GM12878 (cell line): ENCODE data around the gene SDCCAG8. TPM values are rescaled to one million over a fixed set of nuclear protein-coding genes. Genes with fewer than 3 reads are reported as not detected.

Experiments used
- ATAC-seq: fragments of 200-7000 bp; cut with Tn5 transposase; 3 replicates; pipeline ENCODE4 v1.9.1; 2020; ENCODE audit warnings: mild to moderate bottlenecking, moderate library complexity
- BruUV-seq: library from RNA; stranded (reverse); fragments of 400-500 nt; replicated peaks from 2 replicates; lab custom pipeline; 2021; lab: Mats Ljungman, UMichigan
- CTCF ChIA-PET: fragments of 300-600 bp; sonication (Branson Sonifier 250); formaldehyde crosslinking; extraction: SDS; loops from one replicate; lab custom pipeline; 2021; ENCODE audit warnings: inconsistent platforms; lab: Yijun Ruan, JAX
- POLR2A ChIA-PET: fragments of 350-600 bp; formaldehyde crosslinking; extraction: SDS; loops from one replicate; lab custom pipeline; 2021; ENCODE audit warnings: inconsistent platforms; lab: Charles Lee
- RAD21 ChIA-PET: fragments of 300-600 bp; sonication (Branson Sonifier 250); formaldehyde crosslinking; loops from one replicate; lab custom pipeline; 2023; ENCODE audit warnings: antibody characterized with exemption; ENCODE audit not compliant: unreplicated experiment; lab: Charles Lee
- SMC1A ChIA-PET: fragments of 300-600 bp; sonication (Branson Sonifier 250); formaldehyde crosslinking; loops from one replicate; lab custom pipeline; 2023; ENCODE audit not compliant: unreplicated experiment, uncharacterized antibody; lab: Charles Lee
- DNase-seq: peaks from one replicate; pipeline ENCODE4 v3.0.0-alpha.2; 2011; ENCODE audit warnings: low read depth, low spot score
- FAIRE-seq: peaks from 3 replicates; lab custom pipeline; 2011; peaks lifted over from hg19 to GRCh38; lab: Jason Lieb, UNC
- H2AFZ ChIP-seq: 2 replicates; pipeline ENCODE4 v1.6.0; 2011; ENCODE audit warnings: low read depth, low read length, control low read depth; ENCODE audit not compliant: control insufficient read depth
- H3K27ac ChIP-seq: 2 replicates; pipeline ENCODE4 v1.5.1; 2011; ENCODE audit warnings: control low read depth; ENCODE audit not compliant: control insufficient read depth, insufficient read depth
- H3K27me3 ChIP-seq, 2 experiments: replicated peaks in 1 of 2; 2 replicates each; pipeline versions ENCODE4 v1.6.0 to v1.6.1; 2011; ENCODE audit warnings: low read length in 1 of 2; ENCODE audit not compliant: control insufficient read depth in 2 of 2, insufficient read depth in 2 of 2
- H3K36me3 ChIP-seq, 2 experiments: 2 replicates each; pipeline ENCODE4 v1.5.1; 2011; ENCODE audit warnings: low read length in 1 of 2; ENCODE audit not compliant: control insufficient read depth in 2 of 2, insufficient read depth in 2 of 2
- H3K4me1 ChIP-seq: 2 replicates; pipeline ENCODE4 v1.6.1; 2011; ENCODE audit warnings: mild to moderate bottlenecking, low read length, moderate library complexity, mixed read lengths; ENCODE audit not compliant: control insufficient read depth, insufficient read depth
- H3K4me2 ChIP-seq: 2 replicates; pipeline ENCODE4 v1.6.0; 2011; ENCODE audit warnings: control low read depth; ENCODE audit not compliant: control insufficient read depth, insufficient read depth
- H3K4me3 ChIP-seq: fragments of 200-600 bp; sonication (generic); 2 replicates; pipeline ENCODE4 v1.5.1; 2016
- H3K79me2 ChIP-seq: 2 replicates; pipeline ENCODE4 v1.6.0; 2011; ENCODE audit warnings: low read length; ENCODE audit not compliant: control insufficient read depth, insufficient read depth
- H3K9ac ChIP-seq: 2 replicates; pipeline ENCODE4 v1.8.0; 2011; ENCODE audit warnings: low read length, control low read depth, mixed read lengths; ENCODE audit not compliant: control insufficient read depth, insufficient read depth
- H3K9me3 ChIP-seq: replicated peaks from 3 replicates; pipeline ENCODE4 v1.5.1; 2011; ENCODE audit warnings: mild to moderate bottlenecking, low read length; ENCODE audit not compliant: control insufficient read depth, insufficient read depth
- H4K20me1 ChIP-seq: 2 replicates; pipeline ENCODE4 v1.6.0; 2011; ENCODE audit not compliant: control insufficient read depth, insufficient read depth
- EP300 ChIP-seq, 2 experiments: fragments of 150-350 bp in 1 of 2; IDR thresholded peaks; 2 replicates each; pipeline ENCODE4 v1.6.1; 2011 to 2012; ENCODE audit warnings: low read depth in 2 of 2, low read length in 2 of 2, borderline replicate concordance in 1 of 2, improper control_type of control experiment in 1 of 2, inconsistent platforms in 1 of 2; ENCODE audit not compliant: control insufficient read depth in 1 of 2
- POLR2AphosphoS5 ChIP-seq: IDR thresholded peaks from 2 replicates; pipeline ENCODE4 v1.6.1; 2011; ENCODE audit warnings: mild to moderate bottlenecking, low read length, inconsistent platforms
- RFX5 ChIP-seq: IDR thresholded peaks from 2 replicates; pipeline ENCODE4 v1.6.1; 2011; ENCODE audit warnings: low read depth, low read length, improper control_type of control experiment
- WGBS: methylation state at CpG from one replicate; pipeline ENCODE4 v1.1.6; 2016; ENCODE audit warnings: low lambda C conversion rate; ENCODE audit not compliant: insufficient replicate concordance, insufficient coverage; ENCODE audit errors: missing lambda C conversion rate; 5-methylcytosine and 5-hydroxymethylcytosine counted together
- in situ Hi-C: fragments of 300-500 bp; cut with MboI; formaldehyde crosslinking; loops from 9 replicates; pipeline ENCODE4 v1.14.3; 2018; ENCODE audit warnings: mixed read lengths
- intact Hi-C: fragments of 100-400 bp; cut with micrococcal nuclease; formaldehyde crosslinking; loops from one replicate; pipeline ENCODE4 v1.14.2; 2022; ENCODE audit not compliant: unreplicated experiment
- polyA plus RNA-seq, 11 experiments: library from polyadenylated mRNA; depleted of rRNA in 4 of 11; unstranded in 6 of 11; stranded (reverse) in 5 of 11; fragments of >200 nt; fragmentation: Nextera tagmentation in 4 of 11; fragmentation: Illumina TruSeq in 1 of 11; extraction: Ambion mirVana in 4 of 11; extraction: Trizol in 1 of 11; gene quantifications; 1 replicate in 1 of 11; 2 replicates in 10 of 11; pipeline versions ENCODE4 v1.2.1 to v1.2.3, GENCODE V29; 2011 to 2016; ENCODE audit warnings: inconsistent platforms in 2 of 11, missing spikeins in 2 of 11, low read depth in 1 of 11
- total RNA-seq, 4 experiments: library from RNA; depleted of rRNA in 3 of 4; stranded (reverse); fragments of >200 nt in 3 of 4; fragmentation: Illumina TruSeq in 1 of 4; extraction: Trizol in 1 of 4; gene quantifications; 2 replicates each; pipeline versions ENCODE4 v1.2.1 to v1.2.3, GENCODE V29; 2013 to 2021
- TF ChIP-seq, protein P1 (sequence below): fragments of 150-350 bp; IDR thresholded peaks from 2 replicates; pipeline ENCODE4 v1.6.1; 2014; ENCODE audit warnings: mild to moderate bottlenecking, low read depth, low read length
- TF ChIP-seq, protein P2 (sequence below): IDR thresholded peaks from 2 replicates; pipeline ENCODE4 v1.6.1; 2011; ENCODE audit warnings: borderline replicate concordance, low read depth, mild to moderate bottlenecking, moderate library complexity, mixed read lengths, low read length; ENCODE audit not compliant: insufficient read depth; ENCODE audit errors: extremely low read length
- TF ChIP-seq, protein P3 (sequence below): IDR thresholded peaks from 2 replicates; pipeline ENCODE4 v1.6.1; 2012; ENCODE audit warnings: mild to moderate bottlenecking, low read depth, low read length

The SDCCAG8 gene
- total and polyA plus RNA-seq, 10 of the 15 experiments (the other 5 are each of a cell fraction or from before 2014, with no cell fraction given) = 15.0 to 25.6 (median 20.6) TPM

DNA sequence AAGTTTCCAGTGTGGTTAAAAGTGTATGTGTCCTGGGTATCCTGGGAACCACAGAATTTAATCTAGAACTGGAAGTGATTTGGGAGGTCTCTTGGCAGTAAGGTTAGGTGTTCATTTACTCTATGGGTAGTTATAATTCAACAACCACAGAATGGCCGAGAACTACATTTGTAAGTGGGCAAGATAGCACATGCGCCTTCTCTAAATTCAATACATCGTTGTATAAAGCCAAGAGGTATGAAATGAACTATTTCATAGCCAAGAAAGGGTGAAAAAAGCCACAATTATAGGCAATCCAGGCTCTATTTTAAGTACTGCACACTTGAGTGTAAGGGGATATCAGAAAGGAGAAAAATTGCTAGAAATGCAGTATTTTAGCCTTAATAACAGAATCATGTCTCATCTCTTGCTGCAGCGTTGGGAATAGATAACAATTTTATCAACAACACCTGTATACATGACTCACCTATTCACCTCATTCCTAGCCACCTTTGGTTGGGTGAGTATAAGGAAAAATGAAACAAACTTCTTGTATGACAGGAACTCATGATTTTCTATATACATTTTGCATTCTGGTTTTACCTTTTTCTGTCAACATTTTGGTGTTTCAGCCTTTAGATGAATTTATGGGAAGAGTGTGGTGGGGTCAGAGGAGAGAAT lies 4.5 kb downstream of the SDCCAG8 start:
- intact Hi-C loops = no loop called here
- ATAC-seq (no peak), FAIRE-seq (no peak), DNase-seq (no peak)
- POLR2A ChIA-PET = no interaction called here
- peaks cover 10% of the 10 kb centered on the region for H3K4me1 ChIP-seq
- SMC1A ChIA-PET = no interaction called here
- H4K20me1 ChIP-seq = no peaks in the 10 kb centered on the region
- peaks cover 20% of the 10 kb centered on the region for H3K79me2 ChIP-seq
- no peak overlapping the region for H3K4me2 ChIP-seq
- H2AFZ ChIP-seq = no peak overlapping the region
- BruUV-seq = no TSS peak
- no peak for TF ChIP-seq EP300 (IDR thresholded peaks at IDR 0.05; ENCODE audit: borderline replicate concordance in 1 of 2, control insufficient read depth in 1 of 2, low read depth in 2 of 2, low read length in 2 of 2)
- H3K9ac ChIP-seq = no peak overlapping the region
- no peaks in the 10 kb centered on the region for H3K36me3 ChIP-seq
- no peak overlapping the region for H3K27ac ChIP-seq
- in situ Hi-C loops = no loop called here
- CTCF ChIA-PET = no interaction called here
- RAD21 ChIA-PET = no interaction called here
- H3K9me3 ChIP-seq = no peaks in the 10 kb centered on the region
- WGBS = 74% methylated on average over 4 of the region's 4 CpGs
- H3K27me3 ChIP-seq = no peaks in the 10 kb centered on the region
- no peak overlapping the region for H3K4me3 ChIP-seq

- Histone ChIP-seq H2AFZ (no peak overlapping the region), H3K27ac (no peak overlapping the region), H3K36me3 (no peaks in the 10 kb centered on the region), H3K4me2 (no peak overlapping the region), H4K20me1 (no peaks in the 10 kb centered on the region), H3K9ac (no peak overlapping the region), H3K4me3 (no peak overlapping the region), H3K79me2 (peaks cover 15% of the 10 kb centered on the region), H3K9me3 (no peaks in the 10 kb centered on the region), H3K4me1 (peaks cover 10% of the 10 kb centered on the region), H3K27me3 (no peaks in the 10 kb centered on the region)
- no peak for DNase-seq
- 100% methylated on average over 1 of the region's 1 CpG for WGBS
- CTCF ChIA-PET = no interaction called here
- POLR2A ChIA-PET = no interaction called here
- no peak for ATAC-seq
- intact Hi-C loops = no loop called here
- in situ Hi-C loops = no loop called here
- SMC1A ChIA-PET = interaction anchor here (0.7 kb wide), 1 partner anchor 12 kb away, joined by 4 read pairs; no protein-coding TSS in a partner anchor
- no TSS peak for BruUV-seq
- RAD21 ChIA-PET = no interaction called here
- FAIRE-seq = no peak
- TF ChIP-seq RFX5 (no peak), POLR2AphosphoS5 (no peak)
- TF ChIP-seq, protein P1, sequence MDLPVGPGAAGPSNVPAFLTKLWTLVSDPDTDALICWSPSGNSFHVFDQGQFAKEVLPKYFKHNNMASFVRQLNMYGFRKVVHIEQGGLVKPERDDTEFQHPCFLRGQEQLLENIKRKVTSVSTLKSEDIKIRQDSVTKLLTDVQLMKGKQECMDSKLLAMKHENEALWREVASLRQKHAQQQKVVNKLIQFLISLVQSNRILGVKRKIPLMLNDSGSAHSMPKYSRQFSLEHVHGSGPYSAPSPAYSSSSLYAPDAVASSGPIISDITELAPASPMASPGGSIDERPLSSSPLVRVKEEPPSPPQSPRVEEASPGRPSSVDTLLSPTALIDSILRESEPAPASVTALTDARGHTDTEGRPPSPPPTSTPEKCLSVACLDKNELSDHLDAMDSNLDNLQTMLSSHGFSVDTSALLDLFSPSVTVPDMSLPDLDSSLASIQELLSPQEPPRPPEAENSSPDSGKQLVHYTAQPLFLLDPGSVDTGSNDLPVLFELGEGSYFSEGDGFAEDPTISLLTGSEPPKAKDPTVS = no peak
- TF ChIP-seq, protein P2, sequence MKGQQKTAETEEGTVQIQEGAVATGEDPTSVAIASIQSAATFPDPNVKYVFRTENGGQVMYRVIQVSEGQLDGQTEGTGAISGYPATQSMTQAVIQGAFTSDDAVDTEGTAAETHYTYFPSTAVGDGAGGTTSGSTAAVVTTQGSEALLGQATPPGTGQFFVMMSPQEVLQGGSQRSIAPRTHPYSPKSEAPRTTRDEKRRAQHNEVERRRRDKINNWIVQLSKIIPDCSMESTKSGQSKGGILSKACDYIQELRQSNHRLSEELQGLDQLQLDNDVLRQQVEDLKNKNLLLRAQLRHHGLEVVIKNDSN = no peak
- TF ChIP-seq, protein P3, sequence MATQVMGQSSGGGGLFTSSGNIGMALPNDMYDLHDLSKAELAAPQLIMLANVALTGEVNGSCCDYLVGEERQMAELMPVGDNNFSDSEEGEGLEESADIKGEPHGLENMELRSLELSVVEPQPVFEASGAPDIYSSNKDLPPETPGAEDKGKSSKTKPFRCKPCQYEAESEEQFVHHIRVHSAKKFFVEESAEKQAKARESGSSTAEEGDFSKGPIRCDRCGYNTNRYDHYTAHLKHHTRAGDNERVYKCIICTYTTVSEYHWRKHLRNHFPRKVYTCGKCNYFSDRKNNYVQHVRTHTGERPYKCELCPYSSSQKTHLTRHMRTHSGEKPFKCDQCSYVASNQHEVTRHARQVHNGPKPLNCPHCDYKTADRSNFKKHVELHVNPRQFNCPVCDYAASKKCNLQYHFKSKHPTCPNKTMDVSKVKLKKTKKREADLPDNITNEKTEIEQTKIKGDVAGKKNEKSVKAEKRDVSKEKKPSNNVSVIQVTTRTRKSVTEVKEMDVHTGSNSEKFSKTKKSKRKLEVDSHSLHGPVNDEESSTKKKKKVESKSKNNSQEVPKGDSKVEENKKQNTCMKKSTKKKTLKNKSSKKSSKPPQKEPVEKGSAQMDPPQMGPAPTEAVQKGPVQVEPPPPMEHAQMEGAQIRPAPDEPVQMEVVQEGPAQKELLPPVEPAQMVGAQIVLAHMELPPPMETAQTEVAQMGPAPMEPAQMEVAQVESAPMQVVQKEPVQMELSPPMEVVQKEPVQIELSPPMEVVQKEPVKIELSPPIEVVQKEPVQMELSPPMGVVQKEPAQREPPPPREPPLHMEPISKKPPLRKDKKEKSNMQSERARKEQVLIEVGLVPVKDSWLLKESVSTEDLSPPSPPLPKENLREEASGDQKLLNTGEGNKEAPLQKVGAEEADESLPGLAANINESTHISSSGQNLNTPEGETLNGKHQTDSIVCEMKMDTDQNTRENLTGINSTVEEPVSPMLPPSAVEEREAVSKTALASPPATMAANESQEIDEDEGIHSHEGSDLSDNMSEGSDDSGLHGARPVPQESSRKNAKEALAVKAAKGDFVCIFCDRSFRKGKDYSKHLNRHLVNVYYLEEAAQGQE = no peak
These were observed 5.5 kb downstream of the SDCCAG8 start for GRCh38 chr1:243261390-243261789.
